H1 (cell line): ENCODE results near the gene SHROOM3. TPM values are rescaled to one million over a fixed set of nuclear protein-coding genes. Genes with fewer than 3 reads are reported as not detected.

Experiments
- JUND ChIP-seq: IDR thresholded peaks from 2 replicates; pipeline ENCODE4 v1.6.1; 2011; ENCODE audit warnings: mild to moderate bottlenecking, improper control_type of control experiment, low read length
- NANOG ChIP-seq: IDR thresholded peaks from 2 replicates; pipeline ENCODE4 v1.6.1; 2011; ENCODE audit warnings: low read length, low read depth, mild to moderate bottlenecking, inconsistent platforms; ENCODE audit not compliant: insufficient read depth, poor library complexity, severe bottlenecking
- NRF1 ChIP-seq: IDR thresholded peaks from 2 replicates; pipeline ENCODE4 v1.6.1; 2011; ENCODE audit warnings: mild to moderate bottlenecking, low read depth, low read length, improper control_type of control experiment
- POLR2A ChIP-seq, 2 experiments: IDR thresholded peaks; 1 replicate in 1 of 2; 2 replicates in 1 of 2; pipeline ENCODE4 v1.6.1; 2011; ENCODE audit warnings: low read depth in 2 of 2, low read length in 2 of 2, mild to moderate bottlenecking in 2 of 2; ENCODE audit errors: control extremely low read depth in 1 of 2
- RXRA ChIP-seq: IDR thresholded peaks from 2 replicates; pipeline ENCODE4 v1.6.1; 2011; ENCODE audit warnings: low read depth, mild to moderate bottlenecking, low read length, moderate library complexity; ENCODE audit not compliant: insufficient read depth
- TCF12 ChIP-seq: IDR thresholded peaks from 2 replicates; pipeline ENCODE4 v1.6.1; 2011; ENCODE audit warnings: low read depth, mild to moderate bottlenecking, low read length
- polyA plus RNA-seq, 7 experiments: library from polyadenylated mRNA; depleted of rRNA in 3 of 7; stranded (reverse) in 5 of 7; unstranded in 2 of 7; fragments of >200 nt in 5 of 7; fragments of 200-250 nt in 2 of 7; gene quantifications; 1 replicate in 5 of 7; 2 replicates in 1 of 7; 4 replicates in 1 of 7; pipeline versions ENCODE4 v1.2.1 to v1.2.3, GENCODE V29; 2011 to 2013; ENCODE audit warnings: missing spikeins in 2 of 7, mixed read lengths in 2 of 7
- total RNA-seq: library from RNA; stranded (reverse); fragmentation: NEBNext Ultra II Directional; extraction: Animal tissue kit (Norgen Biotek cat#: 25700); gene quantifications from 2 replicates; pipeline ENCODE4 v1.2.1, GENCODE V29; 2021
- TF ChIP-seq, protein P1 (sequence below): IDR thresholded peaks from 2 replicates; pipeline ENCODE4 v1.6.1; 2012; ENCODE audit warnings: inconsistent platforms

The SHROOM3 gene
- total and polyA plus RNA-seq, 2 of the 8 experiments (the other 6 are each of a cell fraction or from before 2014, with no cell fraction given): 15.8 to 34.0 TPM

DNA sequence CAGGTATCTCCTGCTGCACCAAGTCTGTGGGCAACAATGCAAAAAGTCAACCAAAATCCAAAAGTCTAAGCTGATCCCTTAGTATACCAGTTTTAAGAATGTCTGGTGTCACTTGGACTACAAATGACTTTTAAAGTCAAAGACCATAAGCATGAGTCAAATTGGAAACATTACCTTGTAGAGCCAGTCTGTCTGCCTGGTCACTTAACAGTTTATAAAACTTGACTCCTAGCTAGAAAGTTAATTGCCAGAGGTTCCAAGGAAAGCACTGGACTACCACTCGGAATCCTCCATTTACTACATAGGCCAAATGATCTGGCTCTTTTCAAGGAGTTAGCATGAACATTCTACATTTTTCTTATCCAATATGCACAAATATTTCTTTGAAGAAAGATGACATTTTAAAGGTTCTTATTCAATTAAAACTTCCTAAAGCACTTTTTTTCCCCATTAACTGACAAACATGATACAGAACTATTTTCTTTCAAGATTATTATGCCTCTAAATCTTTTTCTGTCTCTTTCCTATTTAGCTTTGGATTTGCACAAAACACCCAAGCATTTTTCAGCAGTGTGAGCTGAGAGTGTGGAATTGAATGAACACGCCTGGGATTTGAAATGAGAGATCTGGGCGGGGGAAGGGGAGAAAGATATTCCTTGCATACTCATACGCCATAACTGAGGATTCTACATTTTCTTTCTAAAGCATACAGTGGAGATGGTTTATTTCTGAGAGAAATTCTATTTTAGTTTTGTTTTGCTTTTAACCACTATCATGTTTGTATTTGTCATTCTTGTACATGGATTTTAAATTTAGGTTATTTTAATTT is 188.4 kb downstream of the SHROOM3 start (continued):
- TF ChIP-seq TCF12: no peak
- TF ChIP-seq, protein P1, sequence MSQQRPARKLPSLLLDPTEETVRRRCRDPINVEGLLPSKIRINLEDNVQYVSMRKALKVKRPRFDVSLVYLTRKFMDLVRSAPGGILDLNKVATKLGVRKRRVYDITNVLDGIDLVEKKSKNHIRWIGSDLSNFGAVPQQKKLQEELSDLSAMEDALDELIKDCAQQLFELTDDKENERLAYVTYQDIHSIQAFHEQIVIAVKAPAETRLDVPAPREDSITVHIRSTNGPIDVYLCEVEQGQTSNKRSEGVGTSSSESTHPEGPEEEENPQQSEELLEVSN: no peak
- TF ChIP-seq POLR2A (IDR thresholded peaks at IDR 0.05; ENCODE audit: control extremely low read depth in 1 of 2, low read depth in 2 of 2, low read length in 2 of 2): no peak
- TF ChIP-seq JUND: no peak
- no peak for TF ChIP-seq NANOG
- TF ChIP-seq NRF1: no peak
- TF ChIP-seq RXRA: no peak
